BLaER1 (cell line): Measurements from ENCODE around the gene SYCP2L.
A peak's percentile ranks its signal among the peaks of the same experiment; 100 is the strongest.
"Not testable (repeated sequence)": the region's sequence is repeated elsewhere in the genome, so short reads cannot be mapped to it uniquely, and the experiment has no call there.

Experiments used
- H3K27ac ChIP-seq: shearing (Covaris generic); formaldehyde crosslinking; 2 replicates; pipeline ENCODE4 v1.8.1; 2022
- H3K27me3 ChIP-seq: shearing (Covaris generic); formaldehyde crosslinking; 2 replicates; pipeline ENCODE4 v1.8.1; 2022
- H3K36me3 ChIP-seq: shearing (Covaris generic); formaldehyde crosslinking; 2 replicates; pipeline ENCODE4 v1.8.1; 2022
- H3K4me1 ChIP-seq: shearing (Covaris generic); formaldehyde crosslinking; 2 replicates; pipeline ENCODE4 v1.8.1; 2022
- H3K4me2 ChIP-seq: shearing (Covaris generic); formaldehyde crosslinking; 2 replicates; pipeline ENCODE4 v1.8.1; 2022
- H3K4me3 ChIP-seq: shearing (Covaris generic); formaldehyde crosslinking; 2 replicates; pipeline ENCODE4 v1.8.1; 2022
- H3K9ac ChIP-seq: shearing (Covaris generic); formaldehyde crosslinking; 2 replicates; pipeline ENCODE4 v1.8.1; 2022
- H3K9me3 ChIP-seq: shearing (Covaris generic); formaldehyde crosslinking; 2 replicates; pipeline ENCODE4 v1.8.1; 2022
- H4K20me1 ChIP-seq: shearing (Covaris generic); formaldehyde crosslinking; 2 replicates; pipeline ENCODE4 v1.8.1; 2022
- Cebpa-rat ChIP-seq: shearing (Covaris generic); IDR thresholded peaks from 2 replicates; pipeline ENCODE4 v1.8.1; 2022

Gene SYCP2L

DNA sequence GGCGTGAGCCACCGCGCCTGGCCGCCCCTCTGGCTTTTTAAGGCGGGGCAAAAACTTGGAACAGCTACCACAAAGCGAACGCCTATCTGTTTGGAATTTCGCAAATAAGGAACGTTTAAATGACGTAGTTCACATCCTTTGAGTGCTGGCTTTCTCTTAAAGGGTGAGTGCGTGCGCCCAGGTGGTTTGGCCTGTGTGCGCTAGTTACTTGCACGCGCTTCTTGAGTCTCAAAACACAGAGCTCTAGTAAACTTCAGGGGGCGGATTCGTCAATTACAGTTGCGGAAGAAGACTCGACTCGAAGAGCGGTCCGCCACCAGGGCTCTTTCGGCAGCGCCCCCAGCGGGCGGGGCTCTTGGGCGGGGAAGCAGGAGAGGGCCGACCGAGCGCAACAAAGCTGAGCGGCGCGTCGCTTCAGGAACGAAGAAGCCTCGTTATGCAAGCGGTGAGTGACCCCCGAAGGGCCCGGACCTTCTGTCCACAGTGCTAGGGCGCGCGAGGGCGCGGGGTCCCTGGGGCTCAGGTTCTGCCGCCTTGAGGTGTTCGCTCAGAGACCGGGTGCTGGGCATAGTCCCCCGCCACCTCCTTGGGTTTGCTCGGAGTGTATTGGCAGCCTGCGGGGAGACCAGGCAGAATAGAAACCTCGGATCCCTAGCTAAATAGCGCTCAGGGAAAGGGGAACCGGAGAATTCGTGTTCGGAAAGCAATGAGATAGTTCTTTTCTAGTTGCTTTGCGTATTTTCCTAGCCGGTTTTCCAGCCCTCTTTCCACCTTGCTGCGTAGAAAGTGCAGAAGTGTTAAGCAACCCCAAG, at the start of gene SYCP2L:
TSS of gene SYCP2L (plus strand) at position 362 of the 812 bp plus-strand sequence. CDS start at position 437, 75 bp downstream.
- Histone ChIP-seq H3K4me2 (no peak within 1 kb of the TSS), H3K4me1 (peaks cover 14% of the 10 kb centered on the region), H3K4me3 (no peak within 1 kb of the TSS), H3K27ac (no peak within 1 kb of the TSS), H3K9me3 (peaks cover 66% of the 10 kb centered on the region), H3K36me3 (no peaks in the 10 kb centered on the region), H4K20me1 (no peaks in the 10 kb centered on the region), H3K27me3 (no peaks in the 10 kb centered on the region), H3K9ac (no peak within 1 kb of the TSS)
- no peak for TF ChIP-seq Cebpa-rat

DNA sequence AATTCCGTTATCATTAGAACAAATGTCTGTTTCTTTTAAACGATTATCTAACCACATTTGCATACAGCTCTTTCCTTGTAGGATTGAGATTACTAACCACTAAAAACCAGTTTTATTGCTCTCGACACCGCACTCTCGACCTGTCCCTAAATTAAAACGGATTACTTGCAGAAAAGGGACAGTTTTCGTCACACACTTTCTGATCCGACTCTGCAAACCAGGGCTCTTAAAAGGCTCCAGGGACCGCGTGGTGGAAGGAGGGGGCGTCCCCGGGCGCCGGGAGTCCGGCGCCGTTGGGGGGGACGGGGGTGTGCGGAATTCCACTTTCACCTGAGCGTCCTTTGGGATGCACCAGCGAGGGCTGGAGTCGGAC, 49.2 kb upstream of the SYCP2L start:
- H3K27ac ChIP-seq = no peak overlapping the region
- no peak overlapping the region for H3K9ac ChIP-seq
- H3K9me3 ChIP-seq = peaks cover 23% of the 10 kb centered on the region
- H3K27me3 ChIP-seq = peaks cover 43% of the 10 kb centered on the region
- H3K36me3 ChIP-seq = peaks cover 7% of the 10 kb centered on the region; the same call in 1 of the 2 replicates
- peaks cover 27% of the 10 kb centered on the region for H4K20me1 ChIP-seq
- peaks cover 17% of the 10 kb centered on the region for H3K4me1 ChIP-seq
- peak overlapping the region; percentile 68 for H3K4me3 ChIP-seq
- H3K4me2 ChIP-seq = peak overlapping the region; percentile 97
- TF ChIP-seq Cebpa-rat = no peak

DNA sequence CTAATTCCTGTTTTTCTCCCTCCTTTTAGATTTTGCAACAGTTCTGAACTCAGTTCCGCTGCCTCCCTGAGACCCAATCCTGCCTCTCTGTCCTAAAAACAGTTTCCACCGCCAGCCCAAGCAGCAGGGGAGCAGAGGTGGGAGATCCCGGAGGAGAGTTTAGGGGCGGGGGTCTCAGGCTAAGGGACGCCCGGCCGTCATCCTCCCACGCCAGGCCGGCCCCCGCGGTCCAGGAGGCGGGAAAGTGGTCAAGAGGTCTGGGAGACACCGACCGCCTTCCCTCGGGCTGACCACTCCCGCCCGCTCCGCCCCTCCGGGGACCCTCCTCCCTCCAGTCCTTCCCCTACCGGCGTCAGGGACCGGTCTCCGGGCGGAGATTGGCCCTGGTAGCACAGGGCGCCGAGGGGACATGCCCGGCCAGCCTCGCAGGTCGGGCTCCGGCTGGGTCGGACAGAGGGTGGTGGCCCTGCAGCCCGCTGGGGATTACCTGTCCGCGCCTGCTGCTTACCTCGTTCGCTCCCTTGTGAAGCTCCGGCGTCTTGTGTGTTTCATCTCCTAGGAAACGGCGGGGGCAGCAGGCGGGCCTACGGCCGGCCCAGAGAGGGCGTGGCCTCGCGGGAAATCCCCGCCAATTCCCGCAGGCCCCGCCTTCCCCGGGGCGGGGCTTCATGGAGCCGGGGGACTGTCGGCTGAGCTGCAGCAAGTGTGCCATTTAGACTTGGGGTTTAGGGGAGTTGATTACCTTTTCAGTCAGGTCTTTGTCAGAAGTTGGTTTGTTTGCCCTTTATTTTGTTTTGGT, 48.7 kb upstream of the SYCP2L start, which contains the start of gene MAK:
TSS of gene MAK (minus strand) at position 545 of the 799 bp plus-strand sequence. CDS start 7,891 bp downstream, outside the sequence.
- H3K4me1 ChIP-seq = peaks cover 17% of the 10 kb centered on the region
- TF ChIP-seq Cebpa-rat = no peak
- H3K27me3 ChIP-seq = peaks cover 43% of the 10 kb centered on the region
- H3K4me3 ChIP-seq = peak within 1 kb of the TSS; percentile 68
- no peak within 1 kb of the TSS for H3K27ac ChIP-seq
- H3K36me3 ChIP-seq = peaks cover 7% of the 10 kb centered on the region; the same call in 1 of the 2 replicates
- peaks cover 27% of the 10 kb centered on the region for H4K20me1 ChIP-seq
- no peak within 1 kb of the TSS for H3K9ac ChIP-seq
- peaks cover 23% of the 10 kb centered on the region for H3K9me3 ChIP-seq
- H3K4me2 ChIP-seq = peak within 1 kb of the TSS; percentile 97

DNA sequence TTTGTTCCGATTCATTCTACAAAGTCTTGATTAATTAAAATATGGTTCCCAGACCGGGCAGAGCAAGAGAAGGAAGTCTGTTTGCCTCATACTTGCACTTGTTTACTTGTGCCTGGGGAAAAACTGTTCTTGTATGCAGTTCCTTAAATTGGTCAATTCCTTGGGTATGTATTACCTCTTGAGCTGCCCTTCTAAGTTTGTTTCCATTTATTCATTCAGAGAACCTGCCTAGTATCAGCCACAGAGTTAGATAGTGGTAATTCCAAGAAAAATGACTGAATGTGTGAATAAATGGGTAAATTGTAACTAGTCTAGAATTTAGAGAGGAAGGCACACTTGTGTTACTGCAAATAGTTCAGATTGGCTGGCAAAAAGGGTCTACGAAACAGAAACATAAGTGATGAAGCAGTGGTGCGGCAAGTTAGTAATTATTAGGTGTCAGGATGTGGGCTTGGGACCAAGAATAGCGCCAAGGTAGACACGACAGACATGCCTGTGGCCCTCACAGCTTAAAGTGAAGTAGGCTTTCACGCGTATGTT, 48.0 kb upstream of the SYCP2L start:
- peaks cover 43% of the 10 kb centered on the region for H3K27me3 ChIP-seq
- no peak overlapping the region for H3K27ac ChIP-seq
- peaks cover 27% of the 10 kb centered on the region for H4K20me1 ChIP-seq
- H3K9ac ChIP-seq = no peak overlapping the region
- H3K4me2 ChIP-seq = peak overlapping the region; percentile 97
- H3K9me3 ChIP-seq = peaks cover 23% of the 10 kb centered on the region
- no peak for TF ChIP-seq Cebpa-rat
- peak overlapping the region; percentile 68 for H3K4me3 ChIP-seq
- peaks cover 17% of the 10 kb centered on the region for H3K4me1 ChIP-seq
- peaks cover 7% of the 10 kb centered on the region; the same call in 1 of the 2 replicates for H3K36me3 ChIP-seq

DNA sequence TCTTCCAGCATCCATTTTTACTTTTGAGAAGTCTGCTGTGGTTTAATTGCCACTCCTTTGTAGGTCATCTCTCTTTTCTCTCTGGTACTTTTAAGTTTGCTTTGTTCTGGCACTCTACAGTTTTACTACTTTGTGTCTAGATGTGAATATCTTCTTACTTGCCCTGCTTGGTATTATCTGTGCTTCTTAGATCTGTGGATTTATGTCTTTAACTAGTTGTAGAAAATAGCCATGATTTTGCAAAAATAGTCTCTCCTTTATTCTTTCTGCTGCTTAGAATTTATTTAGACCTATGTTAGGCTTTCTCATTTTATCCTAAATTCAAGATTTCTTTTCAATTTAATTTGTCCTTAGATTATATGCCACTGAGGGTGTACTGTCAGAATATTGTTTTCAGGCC, 43.3 kb upstream of the SYCP2L start:
- H3K9me3 ChIP-seq = no peaks in the 10 kb centered on the region
- H3K4me3 ChIP-seq = no peak overlapping the region
- no peak overlapping the region for H3K9ac ChIP-seq
- H3K27ac ChIP-seq = no peak overlapping the region
- peaks cover 5% of the 10 kb centered on the region; the same call in 1 of the 2 replicates for H3K27me3 ChIP-seq
- peaks cover 10% of the 10 kb centered on the region; the same call in 1 of the 2 replicates for H3K4me1 ChIP-seq
- no peaks in the 10 kb centered on the region for H4K20me1 ChIP-seq
- no peaks in the 10 kb centered on the region for H3K36me3 ChIP-seq
- no peak overlapping the region for H3K4me2 ChIP-seq
- TF ChIP-seq Cebpa-rat = no peak

DNA sequence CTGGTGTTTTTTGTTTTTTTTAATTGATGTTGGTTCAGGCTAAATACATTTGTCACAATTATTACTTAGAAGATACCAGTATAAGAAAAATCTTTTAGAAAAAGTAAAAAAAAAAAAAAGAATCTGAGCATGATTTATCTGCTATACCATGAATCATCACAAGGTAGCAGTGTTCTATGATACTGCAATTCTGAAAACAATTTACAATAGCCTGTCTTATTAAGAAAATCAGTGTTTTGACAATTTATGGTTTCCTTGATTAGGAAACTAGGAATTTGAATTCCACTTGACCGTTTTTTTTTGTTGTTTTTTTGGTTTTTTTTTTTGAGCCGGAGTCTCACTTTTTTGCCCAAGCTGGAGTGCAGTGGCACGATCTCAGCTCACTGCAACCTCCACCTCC, 39.2 kb upstream of the SYCP2L start:
- Histone ChIP-seq H3K4me1 (peaks cover 29% of the 10 kb centered on the region), H3K4me3 (no peak overlapping the region), H3K27ac (no peak overlapping the region), H3K36me3 (peaks cover 5% of the 10 kb centered on the region; the same call in 1 of the 2 replicates), H3K27me3 (no peaks in the 10 kb centered on the region), H3K4me2 (no peak overlapping the region), H4K20me1 (no peaks in the 10 kb centered on the region), H3K9me3 (peaks cover 14% of the 10 kb centered on the region), H3K9ac (no peak overlapping the region)
- TF ChIP-seq Cebpa-rat = no peak

DNA sequence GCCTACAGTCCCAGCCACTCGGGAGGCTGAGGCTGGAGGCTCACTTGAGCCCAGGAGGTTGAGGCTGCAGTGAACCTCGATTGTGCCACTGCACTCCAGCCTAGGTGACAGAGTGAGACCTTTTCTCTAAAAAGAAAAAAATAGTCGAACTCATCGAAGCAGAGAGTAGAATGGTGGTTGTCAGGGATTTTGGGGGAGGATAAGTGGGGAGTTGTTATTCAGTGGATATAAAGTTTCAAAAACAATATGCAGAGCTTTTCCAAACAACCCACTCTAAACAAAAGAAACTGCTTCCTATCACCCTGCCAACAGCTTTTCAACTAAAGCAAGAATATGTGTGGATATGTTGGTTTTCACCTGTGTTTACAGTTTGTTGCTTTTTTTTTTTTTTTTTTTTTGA, 37.0 kb upstream of the SYCP2L start:
- H3K9me3 ChIP-seq = peaks cover 37% of the 10 kb centered on the region
- H3K27ac ChIP-seq = no peak overlapping the region
- H3K4me3 ChIP-seq = no peak overlapping the region
- no peak overlapping the region for H3K9ac ChIP-seq
- no peaks in the 10 kb centered on the region for H4K20me1 ChIP-seq
- no peak for TF ChIP-seq Cebpa-rat
- peaks cover 7% of the 10 kb centered on the region; the same call in 1 of the 2 replicates for H3K36me3 ChIP-seq
- H3K4me1 ChIP-seq = peaks cover 37% of the 10 kb centered on the region
- no peaks in the 10 kb centered on the region for H3K27me3 ChIP-seq
- peak overlapping the region; percentile 63; the same call in 1 of the 2 replicates for H3K4me2 ChIP-seq

DNA sequence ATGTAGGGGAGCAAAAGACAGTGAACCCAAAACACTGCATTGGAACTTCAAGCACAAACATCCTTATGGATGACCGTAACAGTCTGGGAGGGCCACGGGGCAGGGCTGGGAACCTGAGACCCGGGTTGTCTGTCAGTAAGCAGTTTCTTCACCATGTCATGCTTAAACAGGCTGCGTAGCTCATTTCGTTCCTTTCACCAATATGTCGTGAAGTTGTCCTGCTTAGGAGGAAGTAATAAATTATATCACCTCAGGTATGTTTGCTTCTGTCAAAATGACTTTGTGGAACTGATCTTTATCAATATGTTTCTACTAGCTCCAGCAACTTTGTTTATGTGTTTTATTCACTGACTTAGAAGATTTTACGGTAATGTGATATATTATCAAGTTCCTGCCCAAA, 36.1 kb upstream of the SYCP2L start:
- H3K27me3 ChIP-seq = no peaks in the 10 kb centered on the region
- H3K9ac ChIP-seq = no peak overlapping the region
- H3K4me3 ChIP-seq = no peak overlapping the region
- no peak overlapping the region for H3K27ac ChIP-seq
- peak overlapping the region; percentile 63 for H3K4me2 ChIP-seq
- peaks cover 41% of the 10 kb centered on the region for H3K9me3 ChIP-seq
- TF ChIP-seq Cebpa-rat = no peak
- H4K20me1 ChIP-seq = no peaks in the 10 kb centered on the region
- peaks cover 41% of the 10 kb centered on the region for H3K4me1 ChIP-seq
- H3K36me3 ChIP-seq = peaks cover 7% of the 10 kb centered on the region; the same call in 1 of the 2 replicates

DNA sequence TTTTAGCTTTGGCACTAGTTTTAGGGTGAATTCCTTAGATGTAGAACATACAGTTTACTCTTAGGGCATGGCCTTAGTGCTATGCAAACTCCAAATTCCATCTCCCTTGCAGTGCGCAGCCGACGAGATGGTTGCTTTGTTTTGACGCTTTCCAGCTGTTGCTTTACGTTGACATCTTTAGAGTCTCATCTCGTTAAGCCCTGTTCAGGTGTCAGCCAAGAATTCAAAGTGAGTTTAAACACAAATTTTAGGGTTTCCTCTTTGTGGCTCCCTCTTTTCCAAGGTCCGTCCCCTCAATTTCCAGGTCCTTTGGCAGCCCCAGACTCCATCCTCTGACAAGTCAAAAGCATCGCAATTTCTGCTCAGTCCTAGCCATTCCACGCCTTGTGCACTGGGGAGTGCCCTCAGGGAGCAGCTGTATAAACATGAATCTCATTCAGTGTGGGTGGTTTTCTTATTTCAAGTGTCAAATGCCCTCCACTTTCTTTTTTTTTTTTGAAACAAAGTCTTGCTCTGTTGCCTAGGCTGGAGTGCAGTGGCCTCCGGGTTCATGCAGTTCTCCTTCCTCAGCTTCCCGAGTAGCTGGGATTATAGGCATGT, 34.4 kb upstream of the SYCP2L start:
- Histone ChIP-seq H3K4me3 (peak overlapping the region; percentile 6; the same call in 1 of the 2 replicates), H3K36me3 (peaks cover 7% of the 10 kb centered on the region; the same call in 1 of the 2 replicates), H3K9me3 (peaks cover 41% of the 10 kb centered on the region), H3K4me1 (peaks cover 41% of the 10 kb centered on the region), H3K27me3 (no peaks in the 10 kb centered on the region), H3K9ac (no peak overlapping the region), H3K4me2 (no peak overlapping the region), H3K27ac (no peak overlapping the region), H4K20me1 (no peaks in the 10 kb centered on the region)
- TF ChIP-seq Cebpa-rat = no peak

DNA sequence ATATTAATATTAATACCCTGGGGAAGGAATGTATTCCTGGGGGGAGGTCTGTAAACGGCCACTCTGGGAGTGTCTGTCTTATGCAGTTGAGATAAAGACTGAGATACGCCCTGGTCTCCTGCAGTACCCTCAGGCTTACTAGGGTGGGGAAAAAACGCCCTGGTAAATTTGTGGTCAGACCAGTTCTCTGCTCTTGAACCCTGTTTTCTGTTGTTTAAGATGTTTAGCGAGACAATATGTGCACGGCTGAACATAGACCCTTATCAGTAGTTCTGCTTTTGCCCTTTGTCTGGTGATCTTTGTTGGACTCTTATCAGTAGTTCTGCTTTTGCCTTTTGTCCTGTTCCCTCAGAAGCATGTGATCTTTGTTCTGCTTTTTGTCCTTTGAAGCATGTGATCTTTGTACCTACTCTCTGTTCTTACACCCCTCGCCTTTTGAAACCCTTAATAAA, 33.0 kb upstream of the SYCP2L start:
- H3K27ac ChIP-seq = peak overlapping the region; percentile 24; the same call in 1 of the 2 replicates
- H3K4me3 ChIP-seq, H4K20me1 ChIP-seq, H3K36me3 ChIP-seq, H3K4me2 ChIP-seq, H3K9ac ChIP-seq, H3K27me3 ChIP-seq: not testable (repeated sequence)
- peaks cover 41% of the 10 kb centered on the region for H3K9me3 ChIP-seq
- peaks cover 37% of the 10 kb centered on the region for H3K4me1 ChIP-seq
